AG09319 (cell line): ENCODE data around the gene PIGU.
"Not testable (repeated sequence)": the region's sequence is repeated elsewhere in the genome, so short reads cannot be mapped to it uniquely, and the experiment has no call there.

Experiments used
- DNase-seq: peaks from one replicate; pipeline ENCODE4 v3.0.0-alpha.2; 2010; ENCODE audit warnings: low read depth; ENCODE audit errors: extremely low read depth
- CTCF ChIP-seq: IDR thresholded peaks from 2 replicates; pipeline ENCODE4 v1.5.1; 2011; ENCODE audit warnings: low read depth, mild to moderate bottlenecking, inconsistent platforms, low read length, moderate library complexity

PIGU gene

DNA sequence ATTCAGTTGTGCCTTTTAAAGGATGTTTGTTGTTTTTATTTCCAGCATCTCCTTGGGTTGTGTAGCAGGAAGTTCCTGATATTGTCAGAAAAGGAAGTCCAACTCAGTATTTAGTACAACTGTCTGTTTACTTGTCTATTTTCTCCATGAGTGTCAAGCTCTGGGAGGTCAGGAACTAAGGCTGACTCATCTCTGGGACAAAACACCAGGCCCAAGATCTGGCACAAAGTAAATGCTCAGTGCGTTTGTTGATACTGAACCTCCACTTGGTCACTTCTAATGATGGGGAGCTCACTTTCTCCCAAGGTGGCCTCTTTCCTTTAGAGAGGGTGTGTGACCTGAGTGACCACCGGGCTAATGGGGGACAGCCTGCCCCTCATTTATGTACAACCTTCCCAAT is 12.6 kb upstream of the PIGU start:
- no peak for TF ChIP-seq CTCF
- DNase-seq: no peak

- DNase-seq: no peak
- no peak for TF ChIP-seq CTCF
These were observed 6.8 kb upstream of the PIGU start for GRCh38 chr20:34683667-34684066.

DNA sequence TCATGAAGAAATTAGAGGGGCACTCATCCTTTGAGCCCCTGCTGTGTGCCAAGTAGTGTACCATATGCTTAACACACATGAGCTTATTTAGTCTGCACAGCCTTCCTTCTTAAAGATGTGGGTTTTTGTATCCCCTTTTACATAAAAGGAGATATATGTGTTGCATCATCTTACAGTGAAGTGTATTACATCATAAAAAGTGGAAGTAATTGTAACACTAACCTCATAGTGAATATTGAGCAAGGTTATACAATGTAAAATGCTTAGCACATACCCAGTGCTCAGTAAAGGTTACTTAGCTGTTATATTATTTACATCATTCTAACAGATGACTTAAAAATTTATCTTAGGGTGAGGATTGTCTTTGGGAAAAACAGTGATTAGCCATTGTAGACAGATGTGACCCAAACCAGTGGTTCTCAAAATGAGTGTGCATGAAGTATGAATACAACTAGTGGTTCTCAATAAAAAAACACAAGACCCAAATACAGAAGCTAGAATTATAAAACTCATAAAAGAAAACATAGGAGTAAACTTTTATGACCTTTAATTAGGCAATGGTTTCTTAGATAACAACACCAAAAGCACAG is 3.8 kb upstream of the PIGU start:
- DNase-seq: no peak
- no peak for TF ChIP-seq CTCF

- TF ChIP-seq CTCF: no peak
These were observed 775 bp downstream of the PIGU start for GRCh38 chr20:34675993-34676641.

GRCh38 chr20:34675561-34675960 is 1.3 kb downstream of the PIGU start:
- DNase-seq: no peak
- TF ChIP-seq CTCF: no peak

More at GRCh38 chr20:34675993-34676641, 775 bp downstream of the PIGU start:
- no peak for DNase-seq

- DNase-seq: no peak
- no peak for TF ChIP-seq CTCF
These were observed 3.5 kb downstream of the PIGU start for GRCh38 chr20:34673412-34673811.

DNA sequence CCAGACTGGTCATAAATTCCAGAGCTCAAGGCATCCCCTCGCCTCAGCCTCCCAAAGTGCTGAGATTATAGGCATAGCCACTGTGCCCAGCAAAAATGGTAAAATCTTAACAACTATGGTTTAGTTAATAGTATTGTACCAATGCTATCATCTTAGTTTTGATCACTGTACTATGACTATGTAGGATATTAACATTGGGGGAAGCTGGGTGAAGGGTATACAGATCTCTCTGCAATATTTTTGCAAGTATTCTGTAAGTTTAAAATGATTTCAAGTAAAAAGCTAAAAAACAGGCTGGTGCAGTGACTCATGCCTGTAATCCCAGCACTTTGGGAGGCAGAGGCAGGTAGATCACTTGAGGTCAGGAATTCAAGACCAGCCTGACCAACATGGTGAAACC is 7.8 kb downstream of the PIGU start:
- DNase-seq: no peak
- no peak for TF ChIP-seq CTCF

DNA sequence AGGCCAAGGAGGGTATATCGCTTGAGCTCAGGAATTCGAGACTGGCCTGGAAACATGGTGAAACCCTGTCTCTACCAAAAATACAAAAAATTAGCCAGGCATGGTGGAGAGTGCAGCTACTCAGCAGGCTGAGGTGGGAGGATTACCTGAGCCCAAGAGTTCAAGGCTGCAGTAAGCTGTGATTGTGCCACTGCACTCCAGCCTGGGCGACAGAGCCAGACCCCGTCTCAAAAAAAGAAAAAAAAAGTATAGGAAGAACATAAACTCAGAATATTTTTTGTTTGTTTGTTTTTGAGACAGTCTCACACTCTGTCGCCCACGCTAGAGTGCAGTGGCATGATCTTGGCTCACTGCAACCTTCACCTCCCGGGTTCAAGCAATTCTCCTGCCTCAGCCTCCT is 12.1 kb downstream of the PIGU start:
- DNase-seq: not testable (repeated sequence)
